ENCODE results near the gene SHISAL2A. TPM values are rescaled to one million over a fixed set of nuclear protein-coding genes. Genes with fewer than 3 reads are reported as not detected.

SHISAL2A gene
- total and polyA plus RNA-seq, 2 of the 13 experiments (the other 11 are each of a cell fraction or from before 2014, with no cell fraction given), result not detected

DNA sequence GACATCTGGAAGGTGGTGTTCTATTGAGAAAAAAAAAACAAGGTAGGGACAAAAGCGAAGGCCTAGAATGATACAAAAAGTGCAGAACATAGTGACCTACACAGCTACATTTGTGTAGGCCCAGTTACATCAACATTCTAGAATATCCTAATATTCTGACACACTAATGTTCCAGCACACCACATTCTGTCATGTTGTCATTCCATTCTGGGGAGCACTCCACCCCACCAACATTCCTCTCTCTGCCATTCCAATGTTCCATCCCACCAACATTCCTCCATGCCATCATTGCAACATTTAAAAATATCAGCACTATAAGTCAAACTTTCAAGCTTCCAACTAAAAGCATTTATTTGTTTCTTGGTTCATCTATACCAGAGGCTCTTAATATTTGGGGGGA lies 36.7 kb downstream of the SHISAL2A start (continued):
- TF ChIP-seq, protein P1, sequence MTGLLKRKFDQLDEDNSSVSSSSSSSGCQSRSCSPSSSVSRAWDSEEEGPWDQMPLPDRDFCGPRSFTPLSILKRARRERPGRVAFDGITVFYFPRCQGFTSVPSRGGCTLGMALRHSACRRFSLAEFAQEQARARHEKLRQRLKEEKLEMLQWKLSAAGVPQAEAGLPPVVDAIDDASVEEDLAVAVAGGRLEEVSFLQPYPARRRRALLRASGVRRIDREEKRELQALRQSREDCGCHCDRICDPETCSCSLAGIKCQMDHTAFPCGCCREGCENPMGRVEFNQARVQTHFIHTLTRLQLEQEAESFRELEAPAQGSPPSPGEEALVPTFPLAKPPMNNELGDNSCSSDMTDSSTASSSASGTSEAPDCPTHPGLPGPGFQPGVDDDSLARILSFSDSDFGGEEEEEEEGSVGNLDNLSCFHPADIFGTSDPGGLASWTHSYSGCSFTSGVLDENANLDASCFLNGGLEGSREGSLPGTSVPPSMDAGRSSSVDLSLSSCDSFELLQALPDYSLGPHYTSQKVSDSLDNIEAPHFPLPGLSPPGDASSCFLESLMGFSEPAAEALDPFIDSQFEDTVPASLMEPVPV (CRISPR knock-in tag; IDR thresholded peaks at IDR 0.05), result no peak

DNA sequence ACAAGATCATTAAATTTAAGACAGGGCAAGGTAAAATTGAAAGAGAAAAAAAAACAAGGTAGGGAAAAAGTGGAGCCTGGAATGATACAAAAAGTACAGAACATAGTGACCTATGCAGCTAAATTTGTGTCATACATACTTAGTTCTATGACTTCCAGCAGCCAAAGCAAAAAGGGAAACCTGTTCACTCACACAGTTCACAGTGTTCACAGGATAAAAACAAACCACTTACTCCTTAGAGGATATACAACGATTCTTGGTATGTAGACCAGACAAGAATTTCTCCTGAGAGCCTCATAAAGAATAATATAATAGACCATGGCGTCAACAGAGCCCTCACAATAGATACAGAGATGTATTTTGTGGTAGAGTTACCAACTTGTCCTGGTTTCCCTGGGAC lies 37.6 kb downstream of the SHISAL2A start:
- Histone ChIP-seq H3K36me3 (replicated peaks in 1 of 2; ENCODE audit: control insufficient read depth in 1 of 2, insufficient read depth in 2 of 2, low read length in 2 of 2) (no peaks in the 10 kb centered on the region), H3K4me2 (ENCODE audit: low read depth, low read length) (no peak overlapping the region), H3K4me3 (replicated peaks in 1 of 3; ENCODE audit: insufficient read depth in 1 of 3, low read depth in 2 of 3, low read length in 3 of 3) (no peak overlapping the region), H3K9me3 (ENCODE audit: low read length) (no peaks in the 10 kb centered on the region), H2AFZ (ENCODE audit: low read length) (no peak overlapping the region), H3K4me1 (ENCODE audit: insufficient read depth, low read length) (peaks cover 12% of the 10 kb centered on the region), H3K27ac (ENCODE audit: extremely low read length, insufficient read depth, low read length) (no peak overlapping the region), H3K9ac (ENCODE audit: insufficient read depth, low read depth, low read length) (no peak overlapping the region), H4K20me1 (ENCODE audit: insufficient read depth, low read length) (no peaks in the 10 kb centered on the region), H3K79me2 (ENCODE audit: insufficient read depth, low read length) (no peaks in the 10 kb centered on the region), H3K27me3 (ENCODE audit: control insufficient read depth in 1 of 2, insufficient read depth in 2 of 2, low read length in 2 of 2) (peaks cover 0 to 2% of the 10 kb centered on the region in 2 experiments; a peak in 2 of 5 replicates)
- POLR2A ChIA-PET, result no interaction called here
- ATAC-seq, result no peak
- intact Hi-C loops (cut with micrococcal nuclease; ENCODE audit: unreplicated experiment) (no loop called here), in situ Hi-C loops (cut with HindIII; ENCODE audit: extremely low pct_ligation_motif_present, low pct_unique_long_range_greater_than_20kb) (no loop called here)
- DNase-seq (ENCODE audit: low spot score), result no peak
- TF ChIP-seq SMAD3 (CRISPR knock-in tag; IDR thresholded peaks at IDR 0.05), result no peak
- no peak for TF ChIP-seq TAF15 (IDR thresholded peaks at IDR 0.05; ENCODE audit: low read depth, low read length, poor library complexity, severe bottlenecking)
- TF ChIP-seq SUZ12 (IDR thresholded peaks at IDR 0.05; ENCODE audit: low read depth, low read length), result no peak
- no peak for TF ChIP-seq NRL (CRISPR knock-in tag; IDR thresholded peaks at IDR 0.05; ENCODE audit: borderline replicate concordance)
- no peak for TF ChIP-seq ZNF562 (CRISPR knock-in tag; IDR thresholded peaks at IDR 0.05; ENCODE audit: borderline replicate concordance)
- TF ChIP-seq, protein P2, sequence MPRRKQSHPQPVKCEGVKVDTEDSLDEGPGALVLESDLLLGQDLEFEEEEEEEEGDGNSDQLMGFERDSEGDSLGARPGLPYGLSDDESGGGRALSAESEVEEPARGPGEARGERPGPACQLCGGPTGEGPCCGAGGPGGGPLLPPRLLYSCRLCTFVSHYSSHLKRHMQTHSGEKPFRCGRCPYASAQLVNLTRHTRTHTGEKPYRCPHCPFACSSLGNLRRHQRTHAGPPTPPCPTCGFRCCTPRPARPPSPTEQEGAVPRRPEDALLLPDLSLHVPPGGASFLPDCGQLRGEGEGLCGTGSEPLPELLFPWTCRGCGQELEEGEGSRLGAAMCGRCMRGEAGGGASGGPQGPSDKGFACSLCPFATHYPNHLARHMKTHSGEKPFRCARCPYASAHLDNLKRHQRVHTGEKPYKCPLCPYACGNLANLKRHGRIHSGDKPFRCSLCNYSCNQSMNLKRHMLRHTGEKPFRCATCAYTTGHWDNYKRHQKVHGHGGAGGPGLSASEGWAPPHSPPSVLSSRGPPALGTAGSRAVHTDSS (CRISPR knock-in tag; conservative IDR thresholded peaks at IDR 0.05), result no peak
- TF ChIP-seq, protein P3, sequence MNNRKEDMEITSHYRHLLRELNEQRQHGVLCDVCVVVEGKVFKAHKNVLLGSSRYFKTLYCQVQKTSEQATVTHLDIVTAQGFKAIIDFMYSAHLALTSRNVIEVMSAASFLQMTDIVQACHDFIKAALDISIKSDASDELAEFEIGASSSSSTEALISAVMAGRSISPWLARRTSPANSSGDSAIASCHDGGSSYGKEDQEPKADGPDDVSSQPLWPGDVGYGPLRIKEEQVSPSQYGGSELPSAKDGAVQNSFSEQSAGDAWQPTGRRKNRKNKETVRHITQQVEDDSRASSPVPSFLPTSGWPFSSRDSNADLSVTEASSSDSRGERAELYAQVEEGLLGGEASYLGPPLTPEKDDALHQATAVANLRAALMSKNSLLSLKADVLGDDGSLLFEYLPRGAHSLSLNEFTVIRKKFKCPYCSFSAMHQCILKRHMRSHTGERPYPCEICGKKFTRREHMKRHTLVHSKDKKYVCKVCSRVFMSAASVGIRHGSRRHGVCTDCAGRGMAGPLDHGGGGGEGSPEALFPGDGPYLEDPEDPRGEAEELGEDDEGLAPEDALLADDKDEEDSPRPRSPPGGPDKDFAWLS (CRISPR knock-in tag; IDR thresholded peaks at IDR 0.05; ENCODE audit: borderline replicate concordance), result no peak
- TF ChIP-seq FOXA1 (IDR thresholded peaks at IDR 0.05), result no peak
- TF ChIP-seq FOXA1 (CRISPR knock-in tag; IDR thresholded peaks at IDR 0.05), result no peak
- TF ChIP-seq SRF (IDR thresholded peaks at IDR 0.05; ENCODE audit: low read depth, low read length), result no peak
- TF ChIP-seq ZNF670 (CRISPR knock-in tag; IDR thresholded peaks at IDR 0.05; ENCODE audit: borderline replicate concordance), result no peak
- TF ChIP-seq ZKSCAN8 (CRISPR knock-in tag; IDR thresholded peaks at IDR 0.05; ENCODE audit: borderline replicate concordance), result no peak
- TF ChIP-seq, protein P4, sequence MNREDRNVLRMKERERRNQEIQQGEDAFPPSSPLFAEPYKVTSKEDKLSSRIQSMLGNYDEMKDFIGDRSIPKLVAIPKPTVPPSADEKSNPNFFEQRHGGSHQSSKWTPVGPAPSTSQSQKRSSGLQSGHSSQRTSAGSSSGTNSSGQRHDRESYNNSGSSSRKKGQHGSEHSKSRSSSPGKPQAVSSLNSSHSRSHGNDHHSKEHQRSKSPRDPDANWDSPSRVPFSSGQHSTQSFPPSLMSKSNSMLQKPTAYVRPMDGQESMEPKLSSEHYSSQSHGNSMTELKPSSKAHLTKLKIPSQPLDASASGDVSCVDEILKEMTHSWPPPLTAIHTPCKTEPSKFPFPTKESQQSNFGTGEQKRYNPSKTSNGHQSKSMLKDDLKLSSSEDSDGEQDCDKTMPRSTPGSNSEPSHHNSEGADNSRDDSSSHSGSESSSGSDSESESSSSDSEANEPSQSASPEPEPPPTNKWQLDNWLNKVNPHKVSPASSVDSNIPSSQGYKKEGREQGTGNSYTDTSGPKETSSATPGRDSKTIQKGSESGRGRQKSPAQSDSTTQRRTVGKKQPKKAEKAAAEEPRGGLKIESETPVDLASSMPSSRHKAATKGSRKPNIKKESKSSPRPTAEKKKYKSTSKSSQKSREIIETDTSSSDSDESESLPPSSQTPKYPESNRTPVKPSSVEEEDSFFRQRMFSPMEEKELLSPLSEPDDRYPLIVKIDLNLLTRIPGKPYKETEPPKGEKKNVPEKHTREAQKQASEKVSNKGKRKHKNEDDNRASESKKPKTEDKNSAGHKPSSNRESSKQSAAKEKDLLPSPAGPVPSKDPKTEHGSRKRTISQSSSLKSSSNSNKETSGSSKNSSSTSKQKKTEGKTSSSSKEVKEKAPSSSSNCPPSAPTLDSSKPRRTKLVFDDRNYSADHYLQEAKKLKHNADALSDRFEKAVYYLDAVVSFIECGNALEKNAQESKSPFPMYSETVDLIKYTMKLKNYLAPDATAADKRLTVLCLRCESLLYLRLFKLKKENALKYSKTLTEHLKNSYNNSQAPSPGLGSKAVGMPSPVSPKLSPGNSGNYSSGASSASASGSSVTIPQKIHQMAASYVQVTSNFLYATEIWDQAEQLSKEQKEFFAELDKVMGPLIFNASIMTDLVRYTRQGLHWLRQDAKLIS (CRISPR knock-in tag; IDR thresholded peaks at IDR 0.05), result no peak
- FAIRE-seq, result no peak
- WGBS (ENCODE audit: low lambda C conversion rate), result 50% methylated on average over 2 of the region's 2 CpGs
- CTCF ChIA-PET (ENCODE audit: low intra/inter-chr PET ratio, low total read pairs), result no interaction called here
- BruUV-seq (replicated peaks), result no TSS peak

All from HepG2 (cell line).